Dendritic cell treated with granulocyte-macrophage colony-stimulating factor and Interleukin-4, amounts not matched to agents 40 ng/mL and 50 ng/mL, for 4 days (primary cell): ENCODE measurements around the gene GCA.

ENCODE experiments used
- H3K27ac Mint-ChIP-seq: one replicate; pipeline ENCODE4 v1.8.0; 2022; ENCODE audit warnings: mild to moderate bottlenecking, mixed read lengths
- H3K27me3 Mint-ChIP-seq: one replicate; pipeline ENCODE4 v1.8.0; 2022; ENCODE audit warnings: mild to moderate bottlenecking, mixed read lengths
- H3K36me3 Mint-ChIP-seq: one replicate; pipeline ENCODE4 v1.8.0; 2022; ENCODE audit warnings: low read depth, mixed read lengths
- H3K4me1 Mint-ChIP-seq: one replicate; pipeline ENCODE4 v1.8.0; 2022; ENCODE audit warnings: low read depth, mixed read lengths
- H3K4me3 Mint-ChIP-seq: one replicate; pipeline ENCODE4 v1.8.0; 2022; ENCODE audit warnings: mild to moderate bottlenecking, moderate library complexity, mixed read lengths
- H3K9me3 Mint-ChIP-seq: one replicate; pipeline ENCODE4 v1.8.0; 2022; ENCODE audit warnings: mixed read lengths
- intact Hi-C: fragments of 100-400 bp; cut with micrococcal nuclease; formaldehyde crosslinking; loops from one replicate; pipeline ENCODE4 v1.15.0; 2022

GCA gene

DNA sequence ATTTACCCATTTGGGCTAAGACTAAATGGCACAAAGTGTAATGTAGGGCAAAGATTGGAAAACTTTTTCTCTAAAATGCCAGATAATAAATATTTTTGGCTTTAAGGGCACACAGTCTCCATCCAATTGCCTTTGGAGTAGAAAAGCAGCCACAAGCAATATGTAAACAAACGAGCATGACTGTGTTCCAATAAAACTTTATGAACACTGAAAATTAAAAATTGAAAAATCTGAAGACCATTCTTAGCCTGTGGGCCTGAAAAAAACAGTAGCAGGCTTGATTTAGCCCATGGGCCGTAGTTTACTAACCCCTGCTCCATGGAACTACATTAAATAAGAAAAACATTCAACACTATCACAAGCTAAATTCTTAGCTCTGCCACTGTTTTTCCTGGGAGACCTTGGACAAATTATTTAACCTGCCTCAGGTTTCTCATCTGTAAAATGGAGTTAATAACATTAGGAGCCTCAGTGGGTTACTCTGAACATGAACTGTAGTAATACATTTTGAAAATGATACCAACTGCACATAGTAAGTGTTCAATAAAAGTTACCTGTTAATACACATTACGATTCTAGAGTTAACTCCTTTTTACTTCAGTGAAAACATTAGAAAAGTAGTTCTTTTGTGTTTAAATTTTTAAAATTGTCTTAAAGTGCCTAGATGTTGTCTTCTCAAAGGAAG lies 26.7 kb upstream of the GCA start:
- H3K27me3 Mint-ChIP-seq = no peaks in the 10 kb centered on the region
- intact Hi-C loops = loop anchor here (10.0 kb wide), 1 partner anchor 342 kb away; no protein-coding TSS in a partner anchor

DNA sequence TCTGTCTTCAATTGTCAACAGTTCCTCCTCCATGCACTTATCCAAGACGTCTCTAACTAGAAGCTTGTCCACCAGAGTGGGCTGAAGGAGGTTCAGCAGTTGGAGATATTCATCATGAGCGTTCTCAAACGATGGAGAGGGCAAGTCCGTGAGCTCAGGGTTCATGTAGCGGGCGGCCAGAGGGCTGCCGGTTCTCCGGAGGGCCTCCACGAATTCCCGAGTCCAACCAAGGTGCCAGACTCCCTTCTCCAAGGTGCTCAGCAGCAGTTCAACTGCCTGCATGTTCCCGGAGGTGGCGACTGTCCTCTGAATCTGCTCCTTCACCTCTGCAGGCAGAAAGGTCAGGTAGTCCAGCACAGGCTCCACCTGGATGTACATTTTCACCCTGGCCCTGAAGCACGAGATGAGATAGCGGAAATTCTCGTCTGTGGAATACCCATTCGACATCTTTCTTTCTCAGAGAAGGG lies 26.0 kb upstream of the GCA start:
- peaks cover 31% of the 10 kb centered on the region for H3K36me3 Mint-ChIP-seq
- intact Hi-C loops = loop anchor here (1.0 to 10.0 kb wide), 2 partner anchors 26 to 343 kb away; partner anchors contain the start of gene GCA

More for the DNA sequence above, 26.7 kb upstream of the GCA start:
- peak overlapping the region; percentile 89 for H3K4me3 Mint-ChIP-seq
- H3K27ac Mint-ChIP-seq = peak overlapping the region; percentile 100
- H3K9me3 Mint-ChIP-seq = no peaks in the 10 kb centered on the region
- H3K36me3 Mint-ChIP-seq = peaks cover 31% of the 10 kb centered on the region
- peaks cover 51% of the 10 kb centered on the region for H3K4me1 Mint-ChIP-seq

DNA sequence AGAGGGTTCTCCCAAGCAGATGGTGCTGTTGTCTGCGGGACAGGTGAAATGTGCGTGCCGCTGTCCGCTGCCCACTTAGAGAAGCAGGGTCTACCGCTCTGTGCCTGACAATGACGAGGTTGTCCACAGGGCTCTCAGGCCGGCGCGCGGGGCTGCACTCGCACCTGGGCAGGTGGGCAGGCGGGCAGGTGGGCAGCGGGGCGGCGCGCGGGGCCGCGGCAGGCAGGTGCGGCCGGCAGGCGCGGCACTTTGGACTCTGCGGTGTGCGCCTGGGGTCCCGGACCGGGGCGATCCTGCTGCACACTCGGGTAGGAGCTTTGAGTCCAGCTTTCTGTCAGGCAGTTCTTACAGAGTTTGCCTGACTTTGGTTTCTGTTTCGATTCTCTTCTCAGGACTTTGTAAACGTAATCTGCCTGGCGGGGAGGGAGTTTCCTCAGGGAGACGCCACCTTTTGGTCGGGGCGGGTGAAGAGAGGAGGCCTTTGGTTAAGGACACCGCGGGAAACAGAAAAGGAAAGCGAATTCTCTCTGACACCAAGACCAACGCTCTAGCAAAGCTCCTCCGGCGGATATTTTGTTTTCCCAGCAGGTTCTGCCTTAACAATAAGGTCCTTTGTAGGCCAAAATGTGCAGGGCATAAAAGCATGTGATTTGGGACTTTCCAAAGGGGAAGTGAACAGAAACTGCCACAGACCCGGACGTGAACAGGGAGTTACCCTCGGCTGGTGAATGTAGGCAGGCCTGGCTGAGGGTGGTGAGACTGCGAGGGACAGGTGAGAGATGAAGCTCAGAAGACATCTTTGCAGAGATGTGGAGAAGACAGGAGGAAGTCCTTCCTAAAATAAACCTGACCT lies 25.4 kb upstream of the GCA start, which contains the start of gene IFIH1:
Gene IFIH1, minus strand, starts transcription at position 357 of the 853 bp plus-strand sequence. CDS start 377 bp downstream, outside the sequence.
- Mint-ChIP-seq H3K9me3 (no peaks in the 10 kb centered on the region), H3K27ac (peak within 1 kb of the TSS; percentile 100), H3K4me1 (peaks cover 51% of the 10 kb centered on the region), H3K36me3 (peaks cover 31% of the 10 kb centered on the region), H3K4me3 (peak within 1 kb of the TSS; percentile 89), H3K27me3 (no peaks in the 10 kb centered on the region)
- intact Hi-C loops = loop anchor here (1.0 to 10.0 kb wide), 2 partner anchors 26 to 344 kb away; partner anchors contain the start of gene GCA

More for the DNA sequence above, 26.0 kb upstream of the GCA start:
- peaks cover 51% of the 10 kb centered on the region for H3K4me1 Mint-ChIP-seq
- H3K27me3 Mint-ChIP-seq = no peaks in the 10 kb centered on the region
- no peaks in the 10 kb centered on the region for H3K9me3 Mint-ChIP-seq
- H3K4me3 Mint-ChIP-seq = peak overlapping the region; percentile 89
- H3K27ac Mint-ChIP-seq = peak overlapping the region; percentile 100

DNA sequence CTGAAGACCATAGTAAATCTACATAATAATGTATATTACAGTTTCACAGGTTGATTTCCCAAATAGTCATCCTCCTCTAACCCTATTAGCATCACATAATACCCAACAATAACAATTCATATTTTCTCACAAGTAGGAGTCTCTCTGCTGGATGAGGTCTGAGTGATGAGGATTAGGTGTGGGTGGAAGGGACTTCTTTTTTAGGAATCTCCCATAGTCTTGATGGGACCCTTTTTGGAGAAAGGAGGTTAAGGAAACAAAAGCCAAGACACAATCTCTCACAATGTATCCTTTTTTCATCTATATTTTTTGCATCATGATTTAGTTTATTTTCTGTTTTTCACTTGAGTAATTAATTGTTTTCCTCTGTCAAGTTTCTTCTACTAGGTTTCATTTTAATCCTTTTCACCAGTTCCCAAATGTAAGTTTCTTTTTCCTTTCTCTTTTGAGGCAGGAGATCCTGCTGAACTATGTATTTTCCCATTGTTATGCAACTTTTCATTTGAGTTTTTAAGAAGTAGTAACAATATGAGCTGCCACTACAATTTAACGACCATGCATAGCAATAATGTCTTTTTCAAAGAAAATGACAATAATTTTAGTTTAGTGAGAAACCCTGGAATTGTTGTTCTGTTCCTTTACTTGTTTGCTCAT lies 22.9 kb upstream of the GCA start:
- intact Hi-C loops = no loop called here
- peak overlapping the region; percentile 32 for H3K4me3 Mint-ChIP-seq
- peaks cover 41% of the 10 kb centered on the region for H3K4me1 Mint-ChIP-seq
- H3K36me3 Mint-ChIP-seq = peaks cover 16% of the 10 kb centered on the region
- peak overlapping the region; percentile 74 for H3K27ac Mint-ChIP-seq
- no peaks in the 10 kb centered on the region for H3K27me3 Mint-ChIP-seq
- no peaks in the 10 kb centered on the region for H3K9me3 Mint-ChIP-seq

DNA sequence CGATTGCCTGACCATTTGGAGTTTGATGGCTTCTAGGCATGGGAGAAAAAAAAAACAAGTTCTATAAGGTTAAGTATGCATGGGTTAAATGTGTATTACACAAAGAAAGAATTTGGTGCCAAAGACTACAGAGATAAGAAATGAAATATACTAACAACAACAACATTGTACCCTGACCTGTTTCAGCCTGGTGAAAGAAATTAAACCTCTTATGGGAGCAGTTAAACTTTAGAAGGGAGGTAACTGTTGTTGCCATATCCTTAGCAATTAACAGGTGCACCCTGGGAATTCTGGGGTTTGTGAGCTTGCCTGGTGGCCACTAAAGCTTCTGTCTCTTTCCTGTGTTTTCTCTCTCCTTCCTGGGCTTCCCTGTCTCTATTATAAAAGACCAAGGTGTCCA lies 19.0 kb upstream of the GCA start:
- intact Hi-C loops = no loop called here
- no peak overlapping the region for H3K4me3 Mint-ChIP-seq
- H3K27ac Mint-ChIP-seq = no peak overlapping the region
- no peaks in the 10 kb centered on the region for H3K27me3 Mint-ChIP-seq
- no peaks in the 10 kb centered on the region for H3K9me3 Mint-ChIP-seq
- H3K4me1 Mint-ChIP-seq = peaks cover 28% of the 10 kb centered on the region
- no peaks in the 10 kb centered on the region for H3K36me3 Mint-ChIP-seq

DNA sequence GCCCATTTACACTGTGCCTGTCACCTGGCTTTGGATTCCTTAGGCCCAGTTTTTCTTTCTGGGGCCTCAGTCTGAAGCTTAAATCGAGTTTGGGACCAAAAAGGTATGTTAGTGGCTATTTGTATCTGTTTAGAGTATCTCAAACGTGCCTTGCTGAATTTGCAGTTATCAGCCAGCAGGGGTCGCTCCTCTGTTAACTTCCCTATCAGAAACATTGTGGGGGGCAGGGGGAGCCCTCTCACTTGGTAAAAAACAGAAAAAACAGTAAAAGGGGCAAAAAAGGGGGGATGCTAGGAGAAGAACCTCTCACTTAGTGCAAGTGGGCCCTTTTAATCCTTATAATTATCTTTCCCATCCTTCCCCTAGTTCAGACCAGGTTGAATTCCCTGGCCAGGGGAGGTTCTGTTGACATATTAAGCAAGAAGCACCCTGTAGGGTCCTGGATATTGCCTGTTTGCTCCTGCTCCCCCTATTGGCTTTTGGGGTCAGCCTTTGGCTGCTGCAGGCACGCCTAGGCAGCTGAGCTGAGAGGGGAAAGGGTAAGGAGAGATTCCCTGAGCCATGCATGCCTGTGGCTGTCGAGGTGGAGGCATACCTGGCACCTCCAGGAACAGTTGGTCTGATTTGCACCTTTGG lies 16.7 kb upstream of the GCA start:
- peak overlapping the region; percentile 16 for H3K27ac Mint-ChIP-seq
- H3K9me3 Mint-ChIP-seq = no peaks in the 10 kb centered on the region
- H3K4me3 Mint-ChIP-seq = no peak overlapping the region
- no peaks in the 10 kb centered on the region for H3K27me3 Mint-ChIP-seq
- peaks cover 19% of the 10 kb centered on the region for H3K4me1 Mint-ChIP-seq
- intact Hi-C loops = no loop called here
- no peaks in the 10 kb centered on the region for H3K36me3 Mint-ChIP-seq

DNA sequence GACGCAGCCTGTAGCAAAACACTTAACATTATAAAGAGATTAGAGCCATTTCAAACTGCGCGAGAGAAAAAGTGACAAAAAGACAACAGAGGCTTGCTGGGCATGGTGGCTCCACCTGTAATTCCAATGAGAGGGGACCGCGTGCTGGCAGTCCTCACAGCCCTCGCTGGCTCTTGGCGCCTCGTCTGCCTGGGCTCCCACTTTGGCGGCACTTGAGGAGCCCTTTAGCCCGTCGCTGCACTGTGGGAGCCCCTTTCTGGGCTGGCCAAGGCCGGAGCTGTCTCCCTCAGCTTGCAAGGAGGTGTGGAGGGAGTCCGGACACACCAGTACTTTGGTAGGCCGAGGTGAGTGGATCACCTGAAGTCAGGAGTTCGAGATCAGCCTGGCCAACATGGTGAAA lies 16.1 kb upstream of the GCA start:
- H3K36me3 Mint-ChIP-seq = no peaks in the 10 kb centered on the region
- no peak overlapping the region for H3K4me3 Mint-ChIP-seq
- no peaks in the 10 kb centered on the region for H3K27me3 Mint-ChIP-seq
- H3K27ac Mint-ChIP-seq = peak overlapping the region; percentile 16
- intact Hi-C loops = no loop called here
- H3K4me1 Mint-ChIP-seq = peaks cover 19% of the 10 kb centered on the region
- no peaks in the 10 kb centered on the region for H3K9me3 Mint-ChIP-seq

DNA sequence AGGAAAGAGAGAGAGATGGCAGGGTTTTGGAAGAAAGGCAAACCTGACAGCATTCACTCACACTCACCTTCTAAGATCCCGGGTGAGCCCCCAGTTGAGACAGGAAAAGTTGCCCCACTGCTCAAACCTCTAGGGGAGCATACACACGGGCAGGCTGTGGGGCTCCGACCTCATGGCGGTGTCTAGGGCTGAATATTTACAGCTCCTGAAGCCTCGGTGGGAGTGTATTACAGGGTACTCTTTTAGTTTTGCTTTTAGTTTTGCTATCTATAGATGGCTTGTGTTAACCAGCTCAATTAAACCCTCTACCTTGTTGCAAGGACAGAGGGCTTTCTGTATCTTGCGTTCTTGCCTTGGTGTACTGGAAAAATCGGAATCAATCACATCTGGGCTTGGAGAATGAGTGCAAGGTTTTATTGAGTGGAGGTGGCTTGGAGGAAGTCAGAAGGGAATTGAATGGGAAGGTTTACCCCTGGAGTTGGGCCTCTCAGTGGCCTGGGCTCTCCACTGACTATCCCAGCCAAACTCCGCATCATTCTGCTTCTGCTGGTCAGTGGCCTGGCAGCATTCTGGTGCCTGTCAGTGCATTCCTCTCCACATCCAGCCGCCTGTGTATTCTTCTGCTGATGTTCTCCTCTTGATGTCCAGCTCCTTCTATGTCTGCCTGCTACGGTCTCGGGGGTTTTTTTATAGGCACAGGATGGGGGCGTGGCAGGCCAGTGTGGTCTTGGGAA lies 15.3 kb upstream of the GCA start:
- H3K27me3 Mint-ChIP-seq = no peaks in the 10 kb centered on the region
- H3K27ac Mint-ChIP-seq = no peak overlapping the region
- intact Hi-C loops = no loop called here
- no peak overlapping the region for H3K4me3 Mint-ChIP-seq
- no peaks in the 10 kb centered on the region for H3K36me3 Mint-ChIP-seq
- no peaks in the 10 kb centered on the region for H3K9me3 Mint-ChIP-seq
- H3K4me1 Mint-ChIP-seq = peaks cover 19% of the 10 kb centered on the region

DNA sequence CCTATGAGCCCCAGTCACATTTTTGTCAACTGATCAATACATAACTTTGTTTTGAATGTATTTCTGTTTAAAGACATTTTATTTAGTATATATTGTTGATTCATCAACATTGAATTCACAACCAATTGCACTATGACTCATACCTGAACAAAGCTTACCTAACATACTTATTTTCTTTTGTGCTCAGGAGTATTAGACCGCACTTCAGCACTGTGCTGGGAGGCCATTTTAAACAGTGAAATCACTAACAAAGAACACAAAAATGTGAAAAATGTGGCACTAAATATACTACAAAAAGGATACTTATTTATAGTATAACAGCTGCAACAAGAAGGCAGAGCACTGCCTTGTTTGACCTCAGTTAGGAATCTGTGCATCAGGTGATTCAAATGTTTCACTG lies 13.1 kb upstream of the GCA start:
- Mint-ChIP-seq H3K9me3 (no peaks in the 10 kb centered on the region), H3K4me3 (no peak overlapping the region), H3K4me1 (peaks cover 7% of the 10 kb centered on the region), H3K27me3 (no peaks in the 10 kb centered on the region), H3K36me3 (no peaks in the 10 kb centered on the region), H3K27ac (no peak overlapping the region)
- intact Hi-C loops = no loop called here

DNA sequence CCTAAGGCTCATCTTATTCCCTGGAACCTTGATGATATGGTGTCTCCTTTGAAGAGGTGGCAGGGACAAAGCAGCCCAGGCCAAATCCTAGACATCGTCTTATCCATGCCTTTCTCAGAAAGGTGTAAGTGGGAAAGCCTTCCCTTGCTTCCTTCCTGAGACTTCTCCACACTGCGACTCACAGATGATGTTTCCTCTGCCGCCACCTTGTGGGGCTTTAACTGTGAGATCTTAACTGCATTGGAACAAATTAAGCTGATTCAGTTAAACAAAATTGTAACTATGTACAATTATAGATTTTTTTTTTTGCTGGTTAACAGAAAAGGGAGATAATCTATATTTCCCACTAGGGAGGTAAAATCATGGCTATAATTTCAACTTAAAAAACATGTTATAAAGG lies 10.0 kb upstream of the GCA start:
- intact Hi-C loops = no loop called here
- H3K27ac Mint-ChIP-seq = no peak overlapping the region
- H3K9me3 Mint-ChIP-seq = no peaks in the 10 kb centered on the region
- no peaks in the 10 kb centered on the region for H3K27me3 Mint-ChIP-seq
- H3K4me1 Mint-ChIP-seq = peaks cover 7% of the 10 kb centered on the region
- H3K4me3 Mint-ChIP-seq = no peak overlapping the region
- no peaks in the 10 kb centered on the region for H3K36me3 Mint-ChIP-seq

DNA sequence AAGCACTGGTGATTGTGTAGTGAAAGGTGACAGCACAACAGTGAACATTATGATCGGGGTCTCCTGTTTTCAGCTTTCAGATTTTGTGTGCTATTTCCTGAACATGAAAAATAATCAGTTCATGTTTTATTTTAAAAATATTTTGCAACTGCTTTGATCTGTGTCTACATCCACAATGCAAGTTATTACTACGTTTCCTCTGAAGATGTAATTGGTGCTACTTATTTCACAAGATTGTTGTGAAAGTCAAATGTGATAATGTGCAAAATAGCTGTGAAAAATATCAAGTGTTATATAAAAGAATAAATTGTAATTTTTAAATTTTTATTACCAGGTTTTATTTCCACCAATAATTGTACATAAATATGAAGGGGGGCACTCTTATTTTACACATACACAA lies 6.1 kb upstream of the GCA start:
- peaks cover 27% of the 10 kb centered on the region for H3K4me1 Mint-ChIP-seq
- H3K27me3 Mint-ChIP-seq = no peaks in the 10 kb centered on the region
- H3K27ac Mint-ChIP-seq = no peak overlapping the region
- H3K4me3 Mint-ChIP-seq = no peak overlapping the region
- no peaks in the 10 kb centered on the region for H3K9me3 Mint-ChIP-seq
- intact Hi-C loops = no loop called here
- H3K36me3 Mint-ChIP-seq = no peaks in the 10 kb centered on the region

DNA sequence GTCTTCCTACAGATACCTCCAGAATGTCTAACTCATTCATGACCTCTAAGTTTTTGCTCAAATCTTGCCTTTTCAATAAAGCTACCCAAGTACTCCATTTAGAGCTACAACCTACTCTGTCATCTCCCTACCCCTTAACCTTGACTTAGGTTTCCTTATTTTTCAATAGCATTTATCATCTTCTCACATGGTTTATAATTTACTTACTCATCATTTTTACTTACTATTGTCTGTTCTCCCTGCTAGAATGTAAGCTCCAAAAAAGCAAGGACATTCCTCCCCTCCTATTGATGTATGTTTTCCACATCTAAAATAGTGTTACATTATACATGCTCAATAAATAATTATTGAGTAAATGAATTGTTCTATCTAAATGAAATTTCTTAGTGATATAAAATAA lies 3.1 kb upstream of the GCA start:
- H3K27me3 Mint-ChIP-seq = no peaks in the 10 kb centered on the region
- H3K9me3 Mint-ChIP-seq = no peaks in the 10 kb centered on the region
- peaks cover 28% of the 10 kb centered on the region for H3K4me1 Mint-ChIP-seq
- H3K4me3 Mint-ChIP-seq = no peak overlapping the region
- peaks cover 11% of the 10 kb centered on the region for H3K36me3 Mint-ChIP-seq
- intact Hi-C loops = no loop called here
- no peak overlapping the region for H3K27ac Mint-ChIP-seq

DNA sequence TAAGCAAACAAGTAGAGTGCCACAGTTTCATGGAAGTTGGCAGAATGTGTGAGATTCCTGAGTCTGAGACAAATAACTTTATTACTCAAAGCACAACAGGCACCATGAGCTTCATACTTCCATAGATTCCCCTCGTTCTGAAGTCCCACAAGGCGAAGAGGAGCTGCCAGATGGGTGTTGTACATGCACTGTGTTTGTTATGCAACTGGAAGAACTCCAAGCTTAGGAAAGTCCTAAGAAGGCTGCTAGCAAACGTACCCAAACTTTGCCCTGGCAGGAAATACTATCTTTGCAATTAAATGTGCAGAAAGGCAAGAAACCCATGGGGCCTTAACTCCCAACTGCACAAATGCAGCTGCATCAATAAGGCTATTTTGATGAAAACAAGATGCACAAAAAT lies 1.6 kb upstream of the GCA start:
- Mint-ChIP-seq H3K36me3 (peaks cover 11% of the 10 kb centered on the region), H3K9me3 (no peaks in the 10 kb centered on the region), H3K4me3 (no peak overlapping the region), H3K27ac (peak overlapping the region; percentile 54), H3K27me3 (no peaks in the 10 kb centered on the region), H3K4me1 (peaks cover 34% of the 10 kb centered on the region)
- intact Hi-C loops = no loop called here
